Measurements from ENCODE around the gene RANBP3.

- TF ChIP-seq CTCF (conservative IDR thresholded peaks at IDR 0.05 in 1 of 2, IDR thresholded peaks at IDR 0.05 in 1 of 2; ENCODE audit: extremely low read depth in 1 of 2, insufficient read depth in 1 of 2, low read depth in 1 of 2, low read length in 2 of 2), result no peak
- no peak for TF ChIP-seq EZH2 (IDR thresholded peaks at IDR 0.05; ENCODE audit: borderline replicate concordance, low read length)
Observed at GRCh38 chr19:5910638-5910907, 67.4 kb downstream of the RANBP3 start.
